ENCODE results near the gene PARVB.

DNA sequence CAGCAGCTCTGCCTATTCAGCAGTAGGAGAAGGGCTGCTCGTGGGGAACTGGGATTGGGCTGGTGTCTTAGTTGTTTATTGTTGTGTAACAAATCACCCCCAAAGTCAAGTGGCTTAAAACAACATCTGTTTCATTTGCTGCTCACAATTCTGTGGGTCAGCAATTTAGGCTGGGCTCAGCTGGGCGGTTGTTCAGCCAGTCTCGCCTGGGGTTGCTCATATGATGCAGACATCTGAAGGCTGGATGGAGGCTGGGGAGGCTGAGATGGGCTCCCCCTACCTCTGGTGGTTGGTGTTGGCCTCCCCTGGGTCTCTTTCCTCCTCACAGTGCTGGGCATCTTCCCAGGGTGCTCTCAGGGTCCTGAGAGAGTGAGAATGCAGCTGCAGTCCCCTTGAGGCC is 113.3 kb downstream of the PARVB start:
- TF ChIP-seq CTCF (IDR thresholded peaks at IDR 0.05 in 4 of 5, conservative IDR thresholded peaks at IDR 0.05 in 1 of 5) (no peak), POLR2A (IDR thresholded peaks at IDR 0.05) (no peak)

Measured in gastrocnemius medialis (tissue), 4 donors.